Loucy (cell line): ENCODE results near the gene GALNT9.

Experiments
- H2AFZ ChIP-seq: fragments of 200-600 bp; sonication (generic); 2 replicates; pipeline ENCODE4 v1.6.0; 2016; ENCODE audit warnings: antibody characterized with exemption, mild to moderate bottlenecking, low read length, moderate library complexity
- H3F3A ChIP-seq: fragments of 200-600 bp; 2 replicates; pipeline ENCODE4 v1.6.0; 2016; ENCODE audit warnings: antibody characterized with exemption, low read depth, mild to moderate bottlenecking
- H3K27me3 ChIP-seq: fragments of 200-600 bp; sonication (generic); 2 replicates; pipeline ENCODE4 v1.6.1; 2014; ENCODE audit warnings: low read length, mild to moderate bottlenecking; ENCODE audit not compliant: insufficient read depth, poor library complexity, severe bottlenecking
- H3K36me3 ChIP-seq: fragments of 200-600 bp; sonication (generic); 2 replicates; pipeline ENCODE4 v1.6.1; 2016; ENCODE audit warnings: low read length; ENCODE audit not compliant: insufficient read depth
- H3K4me1 ChIP-seq: fragments of 200-600 bp; sonication (generic); 2 replicates; pipeline ENCODE4 v1.5.1; 2014; ENCODE audit warnings: low read length, mild to moderate bottlenecking; ENCODE audit not compliant: insufficient read depth, poor library complexity, severe bottlenecking
- H3K4me2 ChIP-seq: fragments of 200-600 bp; sonication (generic); 2 replicates; pipeline ENCODE4 v1.6.0; 2014; ENCODE audit warnings: antibody characterized with exemption, low read length, low read depth, mild to moderate bottlenecking; ENCODE audit not compliant: poor library complexity, severe bottlenecking
- H3K4me3 ChIP-seq: fragments of 200-600 bp; sonication (generic); 2 replicates; pipeline ENCODE4 v1.5.1; 2014; ENCODE audit warnings: low read length, mild to moderate bottlenecking, mixed read lengths; ENCODE audit not compliant: poor library complexity, severe bottlenecking
- H3K79me2 ChIP-seq: fragments of 200-600 bp; sonication (generic); 2 replicates; pipeline ENCODE4 v1.6.1; 2014; ENCODE audit warnings: low read length; ENCODE audit not compliant: insufficient read depth
- H3K9ac ChIP-seq: fragments of 200-600 bp; sonication (generic); 2 replicates; pipeline ENCODE4 v1.6.0; 2014; ENCODE audit warnings: mild to moderate bottlenecking, low read depth, low read length, moderate library complexity; ENCODE audit not compliant: poor library complexity, severe bottlenecking
- H3K9me2 ChIP-seq: fragments of 200-600 bp; sonication (generic); replicated peaks from 2 replicates; pipeline ENCODE4 v1.6.1; 2016; ENCODE audit warnings: low read depth, low read length, mixed read lengths
- H3K9me3 ChIP-seq: fragments of 200-600 bp; sonication (generic); 2 replicates; pipeline ENCODE4 v1.6.1; 2014; ENCODE audit warnings: mild to moderate bottlenecking, antibody characterized with exemption, low read length, low read depth; ENCODE audit not compliant: insufficient read depth
- H4K20me1 ChIP-seq: fragments of 200-600 bp; sonication (generic); 2 replicates; pipeline ENCODE4 v1.6.0; 2014; ENCODE audit warnings: antibody characterized with exemption, low read length, mild to moderate bottlenecking; ENCODE audit not compliant: insufficient read depth, poor library complexity, severe bottlenecking
- CTCF ChIP-seq: fragments of 200-600 bp; sonication (generic); conservative IDR thresholded peaks from 2 replicates; pipeline ENCODE4 v1.5.1; 2014; ENCODE audit warnings: mild to moderate bottlenecking, antibody characterized with exemption, low read length
- EZH2phosphoT487 ChIP-seq: fragments of 200-600 bp; IDR thresholded peaks from 2 replicates; pipeline ENCODE4 v1.6.1; 2018; ENCODE audit warnings: antibody characterized with exemption, mild to moderate bottlenecking, moderate library complexity, borderline replicate concordance

The GALNT9 gene

DNA sequence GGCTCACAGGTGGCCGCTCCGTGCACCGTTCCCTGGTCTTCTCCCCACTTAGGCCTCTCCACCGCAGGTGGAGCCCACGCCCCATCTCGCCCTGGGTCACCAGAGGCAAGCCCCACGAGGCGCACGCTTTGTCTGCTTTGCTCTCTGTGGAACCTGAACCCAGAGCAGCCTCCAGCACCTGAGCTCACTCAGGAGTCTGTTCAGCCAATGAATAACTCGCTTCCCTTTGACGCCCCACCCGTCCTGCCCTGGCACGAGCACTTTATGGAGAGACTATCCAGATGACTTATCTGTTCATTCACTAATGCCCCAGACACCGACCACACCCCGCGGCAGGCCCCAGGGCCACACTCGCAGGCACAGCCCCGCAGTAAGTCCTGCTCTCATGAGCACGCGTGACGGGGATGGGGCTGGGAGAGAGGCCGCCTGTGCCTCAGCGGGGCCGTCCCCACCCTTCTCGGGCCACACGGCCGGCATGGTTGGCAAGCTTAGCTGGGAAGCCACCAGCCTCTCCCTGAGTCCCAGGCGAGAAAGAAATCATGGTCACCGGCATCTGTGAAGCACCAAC is 100.1 kb downstream of the GALNT9 start:
- Histone ChIP-seq H3K9me2 (no peaks in the 10 kb centered on the region), H3F3A (no peaks in the 10 kb centered on the region), H3K9me3 (no peaks in the 10 kb centered on the region), H3K4me3 (no peak overlapping the region), H2AFZ (no peak overlapping the region), H4K20me1 (no peaks in the 10 kb centered on the region), H3K4me2 (no peak overlapping the region), H3K79me2 (no peaks in the 10 kb centered on the region), H3K36me3 (no peaks in the 10 kb centered on the region), H3K9ac (no peak overlapping the region), H3K4me1 (no peaks in the 10 kb centered on the region), H3K27me3 (no peaks in the 10 kb centered on the region)
- TF ChIP-seq EZH2phosphoT487: no peak
- no peak for TF ChIP-seq CTCF

DNA sequence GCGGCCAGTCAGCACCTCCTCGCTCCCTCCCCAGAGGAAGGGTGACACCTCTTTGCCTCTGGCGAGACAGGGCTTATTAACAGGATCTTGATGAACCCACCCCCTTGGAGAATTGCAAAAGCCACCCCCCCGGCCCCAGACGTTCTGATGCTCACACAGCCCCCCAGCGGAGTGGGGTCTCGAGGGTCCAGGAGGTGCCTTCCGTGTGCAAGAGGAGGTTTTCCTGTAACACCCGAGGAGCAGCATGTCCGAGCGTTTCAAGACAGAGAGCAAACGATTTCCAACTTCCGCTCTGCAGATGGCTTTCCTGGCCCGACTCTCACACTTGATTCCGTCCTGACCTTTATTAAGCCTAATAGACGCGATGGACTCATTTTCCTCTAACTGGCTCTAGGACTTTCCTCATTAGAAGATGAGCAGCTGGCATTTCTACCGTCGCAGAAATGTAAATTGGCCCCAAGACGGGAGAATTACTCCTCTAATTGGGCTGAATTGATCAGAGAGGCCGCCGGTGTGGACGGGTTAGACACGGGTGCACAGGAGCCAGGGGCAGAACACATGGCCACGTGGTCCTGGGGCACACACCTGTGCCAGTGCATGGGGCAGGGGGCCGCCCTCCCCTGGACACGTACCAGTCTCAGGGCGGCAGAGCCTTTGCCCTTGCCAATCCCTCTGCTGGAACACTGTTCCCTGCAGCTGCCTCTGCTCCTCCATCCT is 100.8 kb downstream of the GALNT9 start:
- Histone ChIP-seq H4K20me1 (no peaks in the 10 kb centered on the region), H2AFZ (no peak overlapping the region), H3K4me2 (no peak overlapping the region), H3K4me1 (no peaks in the 10 kb centered on the region), H3K9me2 (no peaks in the 10 kb centered on the region), H3K9me3 (no peaks in the 10 kb centered on the region), H3K4me3 (no peak overlapping the region), H3K36me3 (no peaks in the 10 kb centered on the region), H3K27me3 (no peaks in the 10 kb centered on the region), H3F3A (no peaks in the 10 kb centered on the region), H3K9ac (no peak overlapping the region), H3K79me2 (no peaks in the 10 kb centered on the region)
- TF ChIP-seq EZH2phosphoT487: no peak
- no peak for TF ChIP-seq CTCF

GRCh38 chr12:132227782-132228475 is 101.5 kb downstream of the GALNT9 start:
- H3K79me2 ChIP-seq: no peaks in the 10 kb centered on the region
- no peak overlapping the region for H3K4me3 ChIP-seq
- peaks cover under 1% of the 10 kb centered on the region for H3K4me1 ChIP-seq
- H2AFZ ChIP-seq: no peak overlapping the region
- no peaks in the 10 kb centered on the region for H3K27me3 ChIP-seq
- H3K36me3 ChIP-seq: no peaks in the 10 kb centered on the region
- H3K9ac ChIP-seq: no peak overlapping the region
- no peaks in the 10 kb centered on the region for H3F3A ChIP-seq
- no peaks in the 10 kb centered on the region for H3K9me2 ChIP-seq
- H3K4me2 ChIP-seq: no peak overlapping the region
- no peaks in the 10 kb centered on the region for H3K9me3 ChIP-seq
- TF ChIP-seq CTCF (no peak), EZH2phosphoT487 (no peak)
- H4K20me1 ChIP-seq: no peaks in the 10 kb centered on the region
